SK-N-MC (cell line): ENCODE measurements around the gene PFN3.

Source experiments
- DNase-seq: peaks from one replicate; pipeline ENCODE4 v3.0.0-alpha.2; 2011; ENCODE audit warnings: low read depth, low spot score
- H3K27ac ChIP-seq: fragments of 200-600 bp; sonication (generic); 2 replicates; pipeline ENCODE4 v1.5.1; 2016; ENCODE audit warnings: mixed run types
- H3K36me3 ChIP-seq: fragments of 200-600 bp; sonication (generic); 2 replicates; pipeline ENCODE4 v1.6.1; 2017; ENCODE audit warnings: antibody characterized with exemption, low read length, mixed read lengths; ENCODE audit not compliant: insufficient read depth
- H3K4me3 ChIP-seq: fragments of 200-600 bp; sonication (generic); 2 replicates; pipeline ENCODE4 v1.5.1; 2016
- H3K9ac ChIP-seq: fragments of 200-600 bp; sonication (generic); 2 replicates; pipeline ENCODE4 v1.8.0; 2017; ENCODE audit warnings: mixed run types, mixed read lengths; ENCODE audit not compliant: insufficient read length
- H3K9me3 ChIP-seq: fragments of 200-600 bp; sonication (generic); 2 replicates; pipeline ENCODE4 v1.6.1; 2017; ENCODE audit warnings: low read depth, mild to moderate bottlenecking, antibody characterized with exemption, low read length, moderate library complexity, mixed read lengths
- EZH2 ChIP-seq: fragments of 200-600 bp; sonication (generic); IDR thresholded peaks from one replicate; pipeline ENCODE4 v1.6.1; 2017; ENCODE audit warnings: antibody characterized with exemption
- FOXP2 ChIP-seq: optimal IDR thresholded peaks from 2 replicates; pipeline ENCODE3; 2011; ENCODE audit warnings: mild to moderate bottlenecking, moderate library complexity; ENCODE audit not compliant: insufficient read depth; ENCODE audit errors: extremely low read length, control extremely low read depth
- POLR2AphosphoS5 ChIP-seq: IDR thresholded peaks from 2 replicates; pipeline ENCODE4 v1.6.1; 2012; ENCODE audit warnings: mild to moderate bottlenecking, low read depth, low read length, borderline replicate concordance

The PFN3 gene

GRCh38 chr5:177367981-177368868, 32.2 kb downstream of the PFN3 start:
- Histone ChIP-seq H3K4me3 (no peak overlapping the region), H3K9ac (no peak overlapping the region), H3K27ac (no peak overlapping the region)

DNA sequence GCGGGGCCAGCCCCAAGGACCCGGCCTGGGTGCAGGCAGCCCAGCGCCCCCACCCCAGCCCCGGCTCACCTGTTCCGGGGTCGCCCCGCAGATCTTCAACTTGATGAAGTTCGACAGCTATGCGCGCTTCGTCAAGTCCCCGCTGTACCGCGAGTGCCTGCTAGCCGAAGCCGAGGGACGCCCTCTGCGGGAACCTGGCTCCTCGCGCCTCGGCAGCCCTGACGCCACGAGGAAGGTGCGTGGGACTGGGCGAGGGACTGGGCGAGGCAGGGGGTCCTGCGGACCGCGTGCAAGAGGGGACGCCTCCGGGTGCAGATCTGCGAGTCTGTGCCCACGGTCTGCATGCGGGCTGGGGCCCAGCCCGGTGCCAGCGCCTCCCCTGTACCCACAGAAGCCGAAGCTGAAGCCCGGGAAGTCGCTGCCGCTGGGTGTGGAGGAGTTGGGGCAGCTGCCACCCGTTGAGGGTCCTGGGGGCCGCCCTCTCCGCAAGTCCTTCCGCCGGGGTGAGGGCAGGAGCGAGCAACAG, 33.1 kb downstream of the PFN3 start:
- H3K27ac ChIP-seq = no peak overlapping the region
- TF ChIP-seq FOXP2 (no peak), POLR2AphosphoS5 (no peak), EZH2 (no peak)
- no peaks in the 10 kb centered on the region for H3K9me3 ChIP-seq
- no peak for DNase-seq
- H3K4me3 ChIP-seq = no peak overlapping the region
- no peak overlapping the region for H3K9ac ChIP-seq
- H3K36me3 ChIP-seq = no peaks in the 10 kb centered on the region

More at GRCh38 chr5:177367981-177368868, 32.2 kb downstream of the PFN3 start:
- no peak for TF ChIP-seq EZH2
- no peak for TF ChIP-seq FOXP2
- no peak for TF ChIP-seq POLR2AphosphoS5
- no peaks in the 10 kb centered on the region for H3K9me3 ChIP-seq
- no peak for DNase-seq
- H3K36me3 ChIP-seq = no peaks in the 10 kb centered on the region

DNA sequence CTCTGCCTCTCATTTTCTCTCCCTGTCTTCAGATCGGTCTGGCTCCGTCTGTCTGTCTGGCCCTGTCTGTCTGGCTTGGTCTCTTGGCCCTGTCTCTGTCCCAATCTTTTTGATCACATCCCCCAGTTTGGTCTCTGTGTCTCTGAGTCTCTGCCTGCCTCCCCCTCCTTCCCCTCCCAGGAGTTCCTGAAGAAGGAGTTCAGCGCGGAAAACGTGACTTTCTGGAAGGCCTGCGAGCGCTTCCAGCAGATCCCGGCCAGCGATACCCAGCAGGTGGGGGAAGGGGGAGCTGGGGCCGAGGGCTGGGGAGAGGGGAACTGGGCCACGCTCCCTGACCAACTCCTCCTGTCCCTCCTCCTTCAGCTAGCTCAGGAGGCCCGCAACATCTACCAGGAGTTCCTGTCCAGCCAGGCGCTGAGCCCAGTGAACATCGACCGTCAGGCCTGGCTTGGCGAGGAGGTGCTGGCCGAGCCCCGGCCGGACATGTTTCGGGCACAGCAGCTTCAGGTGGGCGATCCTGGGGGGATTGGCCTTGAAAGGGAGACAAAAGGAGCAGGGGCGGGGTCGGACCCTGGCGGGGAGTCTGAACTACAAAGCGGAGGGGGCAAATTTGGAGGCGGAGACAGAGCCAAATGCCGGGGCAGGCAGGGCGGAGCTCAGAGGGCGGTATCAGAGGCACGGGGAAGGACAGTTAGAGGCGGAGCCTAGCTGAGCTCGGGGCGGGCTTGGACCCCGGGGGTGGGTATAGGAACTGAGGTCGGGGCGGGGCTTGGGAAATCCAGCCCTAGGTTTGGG, 33.7 kb downstream of the PFN3 start:
- no peak for DNase-seq
- TF ChIP-seq EZH2 = no peak
- TF ChIP-seq POLR2AphosphoS5 = no peak
- no peak for TF ChIP-seq FOXP2
- H3K36me3 ChIP-seq = no peaks in the 10 kb centered on the region
- peak overlapping the region; percentile 41 for H3K9ac ChIP-seq
- 0 out of 2 replicates have a peak overlapping the region, but pooled peaks have one; percentile 30 for H3K4me3 ChIP-seq
- peak overlapping the region; percentile 42; the same call in 1 of the 2 replicates for H3K27ac ChIP-seq
- no peaks in the 10 kb centered on the region for H3K9me3 ChIP-seq

GRCh38 chr5:177365845-177366527, 34.5 kb downstream of the PFN3 start:
- no peak for DNase-seq
- Histone ChIP-seq H3K27ac (peak overlapping the region; percentile 42; the same call in 1 of the 2 replicates), H3K36me3 (no peaks in the 10 kb centered on the region), H3K4me3 (no peak overlapping the region), H3K9ac (no peak overlapping the region), H3K9me3 (no peaks in the 10 kb centered on the region)
- TF ChIP-seq POLR2AphosphoS5 (no peak), EZH2 (no peak), FOXP2 (no peak)

DNA sequence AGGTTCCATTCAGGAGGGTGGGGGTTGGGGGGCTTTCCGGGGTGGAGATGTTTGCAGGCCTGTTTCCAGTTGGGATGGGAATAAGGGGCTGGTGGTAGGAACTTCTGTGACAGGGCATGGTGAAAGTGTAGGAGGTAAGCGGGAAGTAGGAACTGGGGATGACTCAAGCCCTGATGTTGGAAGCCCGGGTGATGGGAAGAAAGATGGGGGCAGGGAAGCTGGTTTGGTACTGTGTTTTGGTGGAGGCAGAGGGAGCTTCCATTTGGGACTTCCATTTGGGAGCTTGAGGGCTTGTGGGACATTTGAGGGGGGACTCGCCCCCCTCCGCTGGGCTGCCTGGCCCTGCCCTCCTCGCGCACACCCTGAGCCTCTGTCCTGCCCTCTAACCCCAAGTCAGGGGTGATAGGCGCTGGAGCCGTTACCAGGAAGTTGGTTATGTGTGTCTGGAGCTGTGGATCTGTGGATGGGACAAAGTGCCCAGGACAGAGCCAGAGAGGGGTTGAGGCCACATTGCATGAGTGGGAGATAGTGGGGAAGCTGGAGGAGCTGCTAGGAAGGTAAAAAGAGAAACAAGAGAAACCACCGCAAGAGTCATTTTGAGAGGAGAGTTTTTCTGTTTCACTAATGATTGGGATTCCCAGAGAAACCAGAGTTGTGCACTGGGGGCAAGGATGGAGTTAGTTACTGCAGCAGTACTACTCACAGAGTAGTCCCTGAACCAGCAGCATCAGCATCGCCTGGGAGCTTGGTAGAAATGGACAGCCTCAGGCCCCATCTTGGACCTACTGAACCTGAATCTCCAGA, 36.1 kb downstream of the PFN3 start:
- no peak for TF ChIP-seq POLR2AphosphoS5
- TF ChIP-seq EZH2 = no peak
- no peak for TF ChIP-seq FOXP2
- no peaks in the 10 kb centered on the region for H3K36me3 ChIP-seq
- H3K4me3 ChIP-seq = no peak overlapping the region
- H3K27ac ChIP-seq = no peak overlapping the region
- H3K9ac ChIP-seq = no peak overlapping the region
- DNase-seq = no peak
- no peaks in the 10 kb centered on the region for H3K9me3 ChIP-seq

- DNase-seq = no peak
- H3K36me3 ChIP-seq = no peaks in the 10 kb centered on the region
- H3K9ac ChIP-seq = no peak overlapping the region
- TF ChIP-seq POLR2AphosphoS5 (no peak), FOXP2 (no peak), EZH2 (no peak)
- H3K4me3 ChIP-seq = peak overlapping the region; percentile 74
- no peak overlapping the region for H3K27ac ChIP-seq
- H3K9me3 ChIP-seq = no peaks in the 10 kb centered on the region
These were observed 36.9 kb downstream of the PFN3 start for GRCh38 chr5:177363565-177363964.
